Retinal pigment epithelial cell (primary cell): ENCODE measurements around the gene SDCCAG8.
A peak's percentile ranks its signal among the peaks of the same experiment; 100 is the strongest.

Experiments
- DNase-seq: peaks from one replicate; pipeline ENCODE4 v3.0.0-alpha.2; 2010; ENCODE audit warnings: low read depth
- H3K4me3 ChIP-seq: 2 replicates; pipeline ENCODE4 v1.5.1; 2011; ENCODE audit warnings: mild to moderate bottlenecking, low read length, control low read depth, moderate library complexity
- CTCF ChIP-seq: conservative IDR thresholded peaks from 2 replicates; pipeline ENCODE4 v1.5.1; 2011; ENCODE audit warnings: low read depth, low read length, control low read depth, inconsistent platforms

The SDCCAG8 gene

GRCh38 chr1:243471754-243472745 is 216.2 kb downstream of the SDCCAG8 start:
- H3K4me3 ChIP-seq: no peak overlapping the region
- no peak for DNase-seq
- no peak for TF ChIP-seq CTCF

GRCh38 chr1:243473227-243474135 is 217.6 kb downstream of the SDCCAG8 start:
- peak overlapping the region; percentile 20 for H3K4me3 ChIP-seq
- DNase-seq: no peak
- no peak for TF ChIP-seq CTCF

GRCh38 chr1:243474136-243474881 is 218.5 kb downstream of the SDCCAG8 start:
- no peak overlapping the region for H3K4me3 ChIP-seq
- TF ChIP-seq CTCF: no peak
- DNase-seq: no peak

- TF ChIP-seq CTCF: no peak
- no peak overlapping the region for H3K4me3 ChIP-seq
- no peak for DNase-seq
Measured at GRCh38 chr1:243474906-243475305, 219.1 kb downstream of the SDCCAG8 start.

GRCh38 chr1:243475966-243476365 is 220.1 kb downstream of the SDCCAG8 start:
- DNase-seq: no peak
- no peak overlapping the region for H3K4me3 ChIP-seq
- TF ChIP-seq CTCF: no peak

GRCh38 chr1:243477731-243478290 is 222.0 kb downstream of the SDCCAG8 start:
- TF ChIP-seq CTCF: no peak
- no peak for DNase-seq

More at GRCh38 chr1:243477731-243478290, 222.0 kb downstream of the SDCCAG8 start:
- H3K4me3 ChIP-seq: no peak overlapping the region
